ENCODE data around the gene OR4C11. TPM values are rescaled to one million over a fixed set of nuclear protein-coding genes. Genes with fewer than 3 reads are reported as not detected.

Gene OR4C11
- total RNA-seq, result not detected

- no peak within 1 kb of the TSS for H3K4me3 Mint-ChIP-seq
- H3K27ac Mint-ChIP-seq, result no peak within 1 kb of the TSS
- H3K36me3 Mint-ChIP-seq (ENCODE audit: low read depth), result no peaks in the 10 kb centered on the region
Observed at GRCh38 chr11:55607545-55607944, at the start of gene OR4C11. Gene OR4C11 (minus strand): TSS chr11:55607645. CDS start chr11:55604373, 3,272 bp downstream.

GRCh38 chr11:55655096-55655495 lies 47.7 kb upstream of the OR4C11 start:
- Mint-ChIP-seq H3K27me3 (no peaks in the 10 kb centered on the region), H3K4me3 (no peak overlapping the region), H3K9me3 (ENCODE audit: low read depth) (peaks cover 8% of the 10 kb centered on the region), H3K27ac (no peak overlapping the region), H3K36me3 (ENCODE audit: low read depth) (no peaks in the 10 kb centered on the region), H3K4me1 (no peaks in the 10 kb centered on the region)
- ATAC-seq (no peak), DNase-seq (no peak)
- CTCF ChIA-PET, result no interaction called here
- intact Hi-C loops (cut with DNase I, micrococcal nuclease), result no loop called here
- POLR2A ChIA-PET, result no interaction called here

More at GRCh38 chr11:55607545-55607944, at the start of gene OR4C11:
- DNase-seq, result no peak
- H3K4me1 Mint-ChIP-seq, result no peaks in the 10 kb centered on the region
- ChIA-PET CTCF (no interaction called here), POLR2A (no interaction called here)
- no peaks in the 10 kb centered on the region for H3K9me3 Mint-ChIP-seq (ENCODE audit: low read depth)
- H3K27me3 Mint-ChIP-seq, result no peaks in the 10 kb centered on the region
- intact Hi-C loops (cut with DNase I, micrococcal nuclease), result no loop called here
- no peak for ATAC-seq

- H3K9me3 Mint-ChIP-seq (ENCODE audit: low read depth), result peaks cover 6% of the 10 kb centered on the region
Observed at GRCh38 chr11:55652560-55652959, 45.1 kb upstream of the OR4C11 start.

GRCh38 chr11:55648027-55648426 lies 40.6 kb upstream of the OR4C11 start, which contains the start of gene OR4S2:
Gene OR4S2 (plus strand): TSS chr11:55648327. CDS start chr11:55650904, 2,577 bp downstream.
- no peak within 1 kb of the TSS for H3K4me3 Mint-ChIP-seq
- no peaks in the 10 kb centered on the region for H3K36me3 Mint-ChIP-seq (ENCODE audit: low read depth)
- no peak within 1 kb of the TSS for H3K27ac Mint-ChIP-seq
- H3K9me3 Mint-ChIP-seq (ENCODE audit: low read depth), result peaks cover 2% of the 10 kb centered on the region
- DNase-seq (no peak), ATAC-seq (no peak)
- no peaks in the 10 kb centered on the region for H3K4me1 Mint-ChIP-seq
- no peaks in the 10 kb centered on the region for H3K27me3 Mint-ChIP-seq
- POLR2A ChIA-PET, result no interaction called here
- intact Hi-C loops (cut with DNase I, micrococcal nuclease), result no loop called here
- CTCF ChIA-PET, result no interaction called here

More at GRCh38 chr11:55652560-55652959, 45.1 kb upstream of the OR4C11 start:
- DNase-seq (no peak), ATAC-seq (no peak)
- no peak overlapping the region for H3K4me3 Mint-ChIP-seq
- intact Hi-C loops (cut with DNase I, micrococcal nuclease), result no loop called here
- no peaks in the 10 kb centered on the region for H3K36me3 Mint-ChIP-seq (ENCODE audit: low read depth)
- ChIA-PET POLR2A (no interaction called here), CTCF (no interaction called here)
- no peak overlapping the region for H3K27ac Mint-ChIP-seq
- no peaks in the 10 kb centered on the region for H3K4me1 Mint-ChIP-seq
- H3K27me3 Mint-ChIP-seq, result no peaks in the 10 kb centered on the region

- H3K9me3 Mint-ChIP-seq (ENCODE audit: low read depth), result peaks cover 3% of the 10 kb centered on the region
- no peaks in the 10 kb centered on the region for H3K27me3 Mint-ChIP-seq
Observed at GRCh38 chr11:55634813-55635212, 27.4 kb upstream of the OR4C11 start, which contains the start of gene OR4P4. Gene OR4P4 (plus strand): TSS chr11:55635113.

GRCh38 chr11:55624531-55624930 lies 17.1 kb upstream of the OR4C11 start:
- H3K4me1 Mint-ChIP-seq, result no peaks in the 10 kb centered on the region
- no peak for DNase-seq
- no peak overlapping the region for H3K4me3 Mint-ChIP-seq
- no peaks in the 10 kb centered on the region for H3K27me3 Mint-ChIP-seq
- H3K36me3 Mint-ChIP-seq (ENCODE audit: low read depth), result no peaks in the 10 kb centered on the region
- H3K9me3 Mint-ChIP-seq (ENCODE audit: low read depth), result peaks cover 9% of the 10 kb centered on the region
- ATAC-seq, result no peak
- no peak overlapping the region for H3K27ac Mint-ChIP-seq
- CTCF ChIA-PET, result no interaction called here
- POLR2A ChIA-PET, result no interaction called here
- intact Hi-C loops (cut with DNase I, micrococcal nuclease), result no loop called here

More at GRCh38 chr11:55634813-55635212, 27.4 kb upstream of the OR4C11 start, which contains the start of gene OR4P4:
- intact Hi-C loops (cut with DNase I, micrococcal nuclease), result no loop called here
- CTCF ChIA-PET, result no interaction called here
- Mint-ChIP-seq H3K27ac (no peak within 1 kb of the TSS), H3K4me3 (no peak within 1 kb of the TSS), H3K36me3 (ENCODE audit: low read depth) (no peaks in the 10 kb centered on the region), H3K4me1 (no peaks in the 10 kb centered on the region)
- no peak for ATAC-seq
- POLR2A ChIA-PET, result no interaction called here
- DNase-seq, result no peak

GRCh38 chr11:55572548-55572947 lies 34.9 kb downstream of the OR4C11 start:
- H3K27me3 Mint-ChIP-seq, result no peaks in the 10 kb centered on the region
- H3K36me3 Mint-ChIP-seq (ENCODE audit: low read depth), result no peaks in the 10 kb centered on the region
- H3K4me1 Mint-ChIP-seq, result no peaks in the 10 kb centered on the region
- ATAC-seq, result no peak
- CTCF ChIA-PET, result no interaction called here
- DNase-seq, result no peak
- POLR2A ChIA-PET, result no interaction called here
- intact Hi-C loops (cut with DNase I, micrococcal nuclease), result no loop called here
- H3K27ac Mint-ChIP-seq, result no peak overlapping the region
- H3K9me3 Mint-ChIP-seq (ENCODE audit: low read depth), result peaks cover 24% of the 10 kb centered on the region
- no peak overlapping the region for H3K4me3 Mint-ChIP-seq

- DNase-seq (no peak), ATAC-seq (no peak)
- POLR2A ChIA-PET, result no interaction called here
- H3K27ac Mint-ChIP-seq, result no peak within 1 kb of the TSS
- H3K4me1 Mint-ChIP-seq, result no peaks in the 10 kb centered on the region
- H3K9me3 Mint-ChIP-seq (ENCODE audit: low read depth), result peaks cover 22% of the 10 kb centered on the region
- no peak within 1 kb of the TSS for H3K4me3 Mint-ChIP-seq
- intact Hi-C loops (cut with DNase I, micrococcal nuclease), result no loop called here
- CTCF ChIA-PET, result no interaction called here
- no peaks in the 10 kb centered on the region for H3K36me3 Mint-ChIP-seq (ENCODE audit: low read depth)
- no peaks in the 10 kb centered on the region for H3K27me3 Mint-ChIP-seq
Observed at GRCh38 chr11:55571828-55572227, 35.6 kb downstream of the OR4C11 start, which contains the start of gene OR4C16. Gene OR4C16 (plus strand): TSS chr11:55572128. CDS start chr11:55572128, 0 bp downstream.

- DNase-seq (no peak), ATAC-seq (no peak)
- H3K27me3 Mint-ChIP-seq, result no peaks in the 10 kb centered on the region
- H3K27ac Mint-ChIP-seq, result no peak within 1 kb of the TSS
- intact Hi-C loops (cut with DNase I, micrococcal nuclease), result no loop called here
- H3K4me1 Mint-ChIP-seq, result no peaks in the 10 kb centered on the region
- H3K9me3 Mint-ChIP-seq (ENCODE audit: low read depth), result peaks cover 16% of the 10 kb centered on the region
- ChIA-PET CTCF (no interaction called here), POLR2A (no interaction called here)
- no peak within 1 kb of the TSS for H3K4me3 Mint-ChIP-seq
- H3K36me3 Mint-ChIP-seq (ENCODE audit: low read depth), result no peaks in the 10 kb centered on the region
Observed at GRCh38 chr11:55554169-55554568, 53.3 kb downstream of the OR4C11 start, which contains the start of gene OR4C15. Gene OR4C15 (plus strand): TSS chr11:55554469. CDS start chr11:55554469, 0 bp downstream.

Other genes starting within 250 kb of the OR4C11 start
- gene OR4A15, start 239.7 kb downstream of the OR4C11 start, total RNA-seq, result not detected
- not detected for gene OR4C15, start 53.2 kb downstream of the OR4C11 start, total RNA-seq
- not detected for gene OR4C16, start 35.5 kb downstream of the OR4C11 start, total RNA-seq
- not detected for gene OR4P4, start 27.5 kb upstream of the OR4C11 start, total RNA-seq
- gene OR4S2, start 40.7 kb upstream of the OR4C11 start, total RNA-seq, result not detected
- gene OR4C6, start 54.6 kb upstream of the OR4C11 start, total RNA-seq, result not detected
- gene OR5D13, start 165.8 kb upstream of the OR4C11 start, total RNA-seq, result not detected
- gene OR5D14, start 187.9 kb upstream of the OR4C11 start, total RNA-seq, result not detected
- not detected for gene OR5L1, start 203.7 kb upstream of the OR4C11 start, total RNA-seq
- not detected for gene OR5D18, start 212.0 kb upstream of the OR4C11 start, total RNA-seq
- not detected for gene OR5L2, start 219.6 kb upstream of the OR4C11 start, total RNA-seq
- not detected for gene OR5D16, start 231.1 kb upstream of the OR4C11 start, total RNA-seq